ENCODE data around the gene IGF2R.

The IGF2R gene

DNA sequence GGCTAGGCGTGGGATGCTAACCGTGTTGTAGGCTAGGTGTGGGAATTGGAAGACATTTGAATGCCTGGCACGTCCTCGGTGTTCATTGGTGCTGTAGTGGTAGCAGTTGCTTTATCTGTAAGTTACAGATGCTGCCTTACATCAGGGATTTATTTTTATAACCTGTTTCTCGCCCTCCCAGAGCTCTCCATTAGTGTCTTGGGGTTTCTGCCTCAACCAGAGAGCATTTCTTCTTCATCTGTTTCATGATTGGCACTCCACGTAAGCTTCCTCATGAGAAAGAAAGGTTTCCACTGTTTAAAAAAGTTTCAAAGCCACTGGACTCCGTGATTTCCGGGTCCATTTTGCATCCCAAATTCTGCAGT lies 9.0 kb downstream of the IGF2R start:
- no peak for DNase-seq

DNA sequence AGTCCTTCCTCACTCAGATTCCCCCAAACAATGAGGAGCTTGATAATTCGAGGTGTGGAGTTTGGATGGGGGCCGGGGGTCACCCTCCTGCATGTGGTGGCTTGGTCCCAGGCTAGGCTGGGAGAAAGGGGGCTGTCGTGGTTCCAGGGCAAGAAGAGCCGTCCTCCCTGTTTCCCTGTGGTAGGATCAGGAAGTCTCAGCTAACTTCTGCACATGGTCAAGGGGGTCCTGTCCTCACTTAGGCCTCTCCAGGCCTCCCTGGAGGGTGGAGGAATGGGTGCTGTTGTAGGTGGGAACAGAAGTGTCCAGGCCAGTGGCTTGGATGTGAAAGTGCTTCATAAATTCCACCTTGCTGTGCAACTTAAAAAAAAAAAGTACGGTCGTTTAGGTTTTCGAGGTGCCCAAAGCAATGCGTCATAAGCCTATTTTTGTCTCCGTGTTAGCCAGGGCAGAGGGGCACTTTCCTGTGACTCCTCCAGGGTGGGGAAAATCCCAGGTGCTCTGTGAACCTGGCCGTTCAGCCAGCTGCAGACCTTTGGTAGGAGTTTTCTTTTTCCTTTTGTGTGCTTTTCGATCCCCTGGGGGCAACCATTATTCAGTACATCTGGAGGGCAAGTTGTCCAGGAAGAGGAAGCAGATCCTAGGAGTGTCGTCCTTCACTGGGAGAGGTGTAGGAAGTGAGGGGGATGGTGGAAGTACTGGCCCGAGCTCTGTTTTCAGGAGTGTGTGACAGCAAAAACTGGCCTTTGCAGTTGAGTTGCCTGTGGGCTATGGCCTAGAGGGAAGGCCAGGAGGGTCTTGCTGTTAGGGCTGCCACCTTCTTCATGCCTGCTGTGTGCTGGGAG lies 9.6 kb downstream of the IGF2R start:
- no peak for DNase-seq

- no peak for DNase-seq
Observed at GRCh38 chr6:159979136-159979874, 10.4 kb downstream of the IGF2R start.

DNA sequence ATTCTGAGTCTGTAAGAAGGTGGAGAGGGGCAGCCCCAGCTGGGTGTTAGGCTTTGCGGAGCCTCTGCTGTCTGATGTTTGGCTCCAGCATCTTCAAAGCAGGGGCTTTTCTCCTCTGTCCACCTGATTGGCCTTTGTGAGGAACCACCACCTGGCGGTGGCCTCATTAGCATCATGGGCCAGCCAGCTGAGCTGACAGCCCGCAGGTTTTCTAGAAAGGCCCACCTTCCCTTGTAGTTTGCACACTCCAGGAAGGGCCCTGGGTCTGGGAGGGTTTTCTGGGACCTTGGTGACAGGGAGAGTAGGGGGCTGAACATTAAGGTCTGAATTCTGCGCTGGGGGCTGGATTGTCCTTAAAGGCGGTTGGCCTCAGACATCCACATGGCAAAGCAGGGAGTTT lies 11.6 kb downstream of the IGF2R start:
- no peak for DNase-seq

DNA sequence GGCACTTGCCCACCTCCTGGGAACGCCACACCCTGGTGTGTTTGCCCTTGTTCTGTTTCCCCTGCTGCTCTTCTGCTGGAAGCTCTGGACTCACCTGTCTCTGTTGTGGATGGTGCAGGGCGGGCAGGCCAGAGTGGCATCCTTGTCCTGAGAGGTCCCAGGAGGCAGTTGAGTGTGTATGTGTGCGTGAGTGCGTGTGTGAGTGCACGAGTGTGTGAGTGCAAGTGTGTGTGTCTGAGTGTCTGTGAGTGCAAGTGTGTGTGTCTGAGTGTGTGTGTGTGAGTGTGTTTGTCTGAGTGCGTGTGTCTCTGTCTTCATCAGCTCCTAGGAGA lies 12.2 kb downstream of the IGF2R start:
- DNase-seq = no peak

GRCh38 chr6:159981403-159982245 lies 12.7 kb downstream of the IGF2R start:
- DNase-seq = peak; percentile 16

DNA sequence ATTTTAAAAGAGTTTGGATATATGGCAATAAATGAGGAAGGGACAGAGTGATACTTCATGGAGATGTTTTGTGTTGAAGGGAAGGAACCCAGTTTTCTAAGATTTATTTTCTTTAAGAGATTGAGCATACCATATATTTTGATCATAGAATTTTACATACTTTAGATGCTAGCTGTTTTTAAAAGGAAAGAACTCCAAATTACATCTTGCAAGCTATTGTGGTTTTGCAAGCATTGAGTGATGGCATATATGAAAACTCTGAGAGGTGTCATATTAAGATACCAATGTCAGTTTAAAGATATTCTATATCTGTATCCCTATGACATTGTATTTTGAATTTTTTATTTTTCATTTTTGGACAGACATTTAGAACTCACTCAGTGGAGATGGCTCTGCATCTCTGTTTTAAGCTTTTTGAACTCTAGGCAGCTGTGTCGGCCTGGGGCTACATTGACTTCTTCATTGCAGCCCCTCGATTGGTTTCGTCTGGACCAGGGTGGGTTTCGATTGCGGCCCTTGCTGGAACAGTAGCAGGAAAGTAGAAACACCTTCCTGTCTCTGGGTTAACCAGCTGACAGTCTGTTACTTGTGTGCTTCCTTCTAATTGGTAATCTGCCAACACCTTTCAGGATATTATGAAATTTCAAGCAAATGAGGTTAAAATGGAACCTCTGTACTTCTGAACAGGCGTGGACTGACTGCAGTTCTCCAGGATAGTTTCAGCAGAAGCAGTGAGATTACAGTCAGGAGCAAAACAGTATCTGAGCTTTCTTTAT lies 14.0 kb downstream of the IGF2R start:
- no peak for DNase-seq

DNA sequence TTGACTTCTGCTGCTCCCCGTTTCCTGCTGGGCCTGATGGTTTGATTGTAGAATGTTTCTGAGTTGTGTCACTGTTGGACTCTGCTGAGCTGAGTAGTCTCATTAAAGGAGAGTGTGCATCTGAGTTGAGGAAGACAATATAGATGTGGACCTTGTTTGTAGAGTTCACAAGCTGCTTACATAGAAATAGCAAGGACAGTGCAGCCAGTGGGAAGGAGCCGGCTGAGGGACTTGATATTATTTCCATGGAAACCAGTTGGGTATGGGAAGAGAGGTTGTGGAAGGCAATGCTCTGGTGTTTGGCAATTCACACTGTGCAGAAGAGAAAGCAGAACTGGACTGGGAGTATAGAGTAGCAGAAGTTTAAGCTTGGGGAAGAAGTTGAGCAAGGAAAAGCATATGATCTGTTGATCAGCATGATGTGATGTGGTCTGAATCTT lies 14.8 kb downstream of the IGF2R start:
- peak; percentile 37 for DNase-seq

DNA sequence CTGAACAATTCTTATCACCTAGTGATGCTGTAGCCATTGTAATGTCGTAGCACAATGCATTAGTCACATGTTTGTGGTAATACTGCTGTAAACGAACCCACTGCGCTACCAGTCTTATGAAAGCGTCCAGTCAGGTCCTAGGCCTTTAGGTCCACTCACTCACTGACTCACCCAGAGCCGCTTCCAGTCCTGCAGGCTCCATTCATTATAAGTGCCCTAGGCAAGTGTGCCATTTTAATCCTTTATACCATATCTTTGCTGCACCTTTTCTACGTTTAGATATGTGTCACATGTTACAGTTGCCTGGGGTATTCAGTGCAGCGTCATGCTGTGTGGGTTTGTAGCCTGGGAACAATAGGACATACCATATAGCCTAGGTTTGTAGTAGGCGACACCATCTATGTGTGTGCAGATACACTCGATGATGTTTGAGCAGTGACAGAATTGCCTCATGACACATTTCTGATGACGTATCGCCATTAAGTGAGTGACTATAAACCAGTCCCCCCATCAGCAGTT lies 15.4 kb downstream of the IGF2R start:
- DNase-seq = no peak

GRCh38 chr6:159985296-159985945 lies 16.5 kb downstream of the IGF2R start:
- no peak for DNase-seq

DNA sequence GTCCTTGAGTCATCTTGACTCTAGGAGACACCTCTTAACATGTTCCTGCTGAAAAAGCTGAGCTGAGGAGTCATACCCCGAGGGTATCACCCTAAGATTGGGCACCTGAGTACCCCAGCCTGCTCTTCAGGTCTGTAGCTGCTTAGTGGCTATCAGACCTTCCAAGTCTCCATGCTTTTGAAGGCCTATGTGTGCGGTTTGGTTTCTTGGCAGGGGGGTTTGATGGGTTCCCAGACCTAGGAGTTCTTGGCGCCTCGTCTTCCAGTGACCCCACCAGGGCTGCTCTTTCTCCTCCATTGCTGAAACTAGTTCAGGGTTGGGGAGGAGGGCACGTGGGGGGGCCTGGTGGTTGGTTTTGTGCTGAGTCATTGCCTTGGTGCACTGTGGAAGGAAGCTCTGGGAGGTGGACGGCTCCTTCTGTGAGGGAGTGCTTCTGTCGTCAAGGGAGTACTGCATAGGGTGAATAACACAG lies 20.1 kb downstream of the IGF2R start:
- DNase-seq = no peak

- no peak for DNase-seq
Observed at GRCh38 chr6:159989492-159990480, 20.9 kb downstream of the IGF2R start.

GRCh38 chr6:159992366-159992765 lies 23.5 kb downstream of the IGF2R start:
- no peak for DNase-seq

DNA sequence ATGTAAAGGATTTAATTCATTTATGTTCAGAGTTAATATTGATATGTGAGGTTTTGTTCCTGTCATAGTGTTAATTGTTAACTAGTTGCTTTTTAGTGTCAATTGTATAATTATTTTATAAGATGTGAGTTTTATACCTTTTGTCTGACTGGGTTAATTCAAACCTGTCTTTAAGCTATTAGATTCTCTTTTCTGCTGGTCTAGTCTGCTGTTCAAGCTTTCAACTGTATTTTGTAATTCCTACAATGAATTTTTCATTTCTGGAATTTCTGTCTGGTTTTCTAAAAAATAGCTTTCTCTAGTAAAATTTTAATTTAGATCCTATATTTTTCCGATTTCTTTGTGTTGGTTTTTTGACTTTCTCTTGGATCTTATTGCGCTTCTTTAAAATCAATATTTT lies 26.5 kb downstream of the IGF2R start:
- DNase-seq = no peak

GRCh38 chr6:159996087-159996622 lies 27.3 kb downstream of the IGF2R start:
- DNase-seq = no peak

GRCh38 chr6:159996626-159997497 lies 28.0 kb downstream of the IGF2R start:
- no peak for DNase-seq

- no peak for DNase-seq
Observed at GRCh38 chr6:159997498-159998101, 28.7 kb downstream of the IGF2R start.

DNA sequence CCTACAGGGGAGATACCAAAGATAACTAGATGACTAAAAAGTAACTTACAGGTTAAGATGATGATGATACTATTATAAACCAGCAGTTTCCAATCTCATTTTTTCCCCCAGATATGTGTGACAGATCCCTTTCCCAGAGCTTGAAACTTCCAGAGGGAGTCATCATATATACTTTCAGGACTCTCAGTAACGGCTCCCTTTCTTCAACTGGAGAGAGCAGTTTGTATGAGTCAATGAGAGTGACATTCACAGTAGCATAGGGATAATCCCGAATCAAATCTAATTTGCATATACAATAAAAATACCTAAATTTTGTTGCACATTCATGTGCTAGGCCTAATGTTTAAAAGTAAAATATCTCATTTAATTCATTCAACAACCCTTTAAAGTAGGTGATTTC lies 29.7 kb downstream of the IGF2R start:
- no peak for DNase-seq

DNA sequence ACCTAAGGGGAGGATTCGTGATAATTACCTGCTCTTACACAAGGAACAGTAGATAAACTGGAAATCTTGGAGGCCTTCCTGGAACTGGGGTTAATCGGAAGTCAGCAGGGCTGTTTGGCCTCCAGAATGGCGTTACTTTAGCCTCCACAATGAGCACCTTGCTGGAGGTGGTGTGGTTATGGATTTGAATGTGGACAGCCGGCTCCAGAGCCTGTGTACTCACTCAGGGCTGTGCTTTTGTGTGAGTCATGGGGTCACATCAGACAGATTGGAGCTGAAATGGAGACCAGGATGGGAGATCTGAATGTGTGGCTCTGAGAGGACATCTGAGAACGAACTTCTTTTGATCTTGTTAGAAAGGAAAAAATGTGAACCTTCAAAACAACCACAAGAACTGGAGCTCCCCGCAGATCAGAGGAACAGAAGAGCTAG lies 30.4 kb downstream of the IGF2R start:
- DNase-seq = no peak
